OCI-LY3 (cell line): Measurements from ENCODE around the gene DTNBP1.
"Not testable (repeated sequence)": the region's sequence is repeated elsewhere in the genome, so short reads cannot be mapped to it uniquely, and the experiment has no call there.

Experiments used
- H2AFZ ChIP-seq: fragments of 200-600, 300-600 bp; shearing (Covaris generic); 2 replicates; pipeline ENCODE4 v1.6.0; 2014; ENCODE audit warnings: antibody characterized with exemption, low read depth, low read length
- H3K27ac ChIP-seq: fragments of 200-600, 300-600 bp; sonication (generic); 2 replicates; pipeline ENCODE4 v1.5.1; 2014; ENCODE audit warnings: mild to moderate bottlenecking, low read length, moderate library complexity, mixed read lengths
- H3K27me3 ChIP-seq: fragments of 200-600, 300-600 bp; sonication (generic); 2 replicates; pipeline ENCODE4 v1.6.1; 2014; ENCODE audit warnings: low read depth, low read length, mixed read lengths
- H3K36me3 ChIP-seq: fragments of 200-600, 300-600 bp; sonication (generic); replicated peaks from 2 replicates; pipeline ENCODE3; 2014; ENCODE audit warnings: low read depth, low read length, mixed read lengths
- H3K4me1 ChIP-seq: fragments of 300-600, 200-600 bp; sonication (generic); 2 replicates; pipeline ENCODE4 v1.6.1; 2014; ENCODE audit warnings: low read length, mixed read lengths
- H3K4me2 ChIP-seq: fragments of 200-600, 300-600 bp; sonication (generic); 2 replicates; pipeline ENCODE4 v1.6.1; 2014; ENCODE audit warnings: low read length, mixed read lengths
- H3K4me3 ChIP-seq: fragments of 300-600, 200-600 bp; sonication (generic); 2 replicates; pipeline ENCODE4 v1.5.1; 2014; ENCODE audit warnings: antibody characterized with exemption, mild to moderate bottlenecking, low read length, moderate library complexity
- H3K79me2 ChIP-seq: fragments of 300-600, 200-600 bp; shearing (Covaris generic); 2 replicates; pipeline ENCODE4 v1.6.1; 2014; ENCODE audit warnings: mild to moderate bottlenecking, low read length, mixed read lengths
- H3K9ac ChIP-seq: fragments of 300-600, 200-600 bp; shearing (Covaris generic); 2 replicates; pipeline ENCODE4 v1.6.0; 2014; ENCODE audit warnings: mild to moderate bottlenecking, low read length, moderate library complexity
- H3K9me3 ChIP-seq: fragments of 200-600, 300-600 bp; shearing (Covaris generic); 2 replicates; pipeline ENCODE4 v1.6.1; 2014; ENCODE audit warnings: low read length, mixed read lengths; ENCODE audit not compliant: insufficient read depth
- H4K20me1 ChIP-seq: fragments of 200-600, 300-600 bp; sonication (generic); 2 replicates; pipeline ENCODE4 v1.6.1; 2016; ENCODE audit warnings: low read length, mixed read lengths; ENCODE audit not compliant: insufficient read depth
- EZH2phosphoT487 ChIP-seq: fragments of 200-600 bp; shearing (Covaris generic); IDR thresholded peaks from 2 replicates; pipeline ENCODE4 v1.6.1; 2018; ENCODE audit warnings: antibody characterized with exemption, mixed run types, low read depth
- TF ChIP-seq, protein P1 (sequence below): fragments of 200-600, 300-600 bp; sonication (generic); IDR thresholded peaks from 2 replicates; pipeline ENCODE4 v1.5.1; 2014; ENCODE audit warnings: antibody characterized with exemption, low read length, low read depth

DTNBP1 gene

GRCh38 chr6:15653581-15653980, 9.2 kb downstream of the DTNBP1 start:
- Histone ChIP-seq H3K4me3 (no peak overlapping the region), H3K9ac (no peak overlapping the region), H3K27me3 (no peaks in the 10 kb centered on the region), H2AFZ (no peak overlapping the region), H4K20me1 (peaks cover 16% of the 10 kb centered on the region; the same call in 1 of the 2 replicates), H3K9me3 (no peaks in the 10 kb centered on the region), H3K36me3 (peaks cover 3% of the 10 kb centered on the region), H3K27ac (no peak overlapping the region), H3K4me1 (peaks cover 10% of the 10 kb centered on the region), H3K4me2 (no peak overlapping the region), H3K79me2 (peaks cover 40% of the 10 kb centered on the region)
- TF ChIP-seq EZH2phosphoT487: no peak
- TF ChIP-seq, protein P1, sequence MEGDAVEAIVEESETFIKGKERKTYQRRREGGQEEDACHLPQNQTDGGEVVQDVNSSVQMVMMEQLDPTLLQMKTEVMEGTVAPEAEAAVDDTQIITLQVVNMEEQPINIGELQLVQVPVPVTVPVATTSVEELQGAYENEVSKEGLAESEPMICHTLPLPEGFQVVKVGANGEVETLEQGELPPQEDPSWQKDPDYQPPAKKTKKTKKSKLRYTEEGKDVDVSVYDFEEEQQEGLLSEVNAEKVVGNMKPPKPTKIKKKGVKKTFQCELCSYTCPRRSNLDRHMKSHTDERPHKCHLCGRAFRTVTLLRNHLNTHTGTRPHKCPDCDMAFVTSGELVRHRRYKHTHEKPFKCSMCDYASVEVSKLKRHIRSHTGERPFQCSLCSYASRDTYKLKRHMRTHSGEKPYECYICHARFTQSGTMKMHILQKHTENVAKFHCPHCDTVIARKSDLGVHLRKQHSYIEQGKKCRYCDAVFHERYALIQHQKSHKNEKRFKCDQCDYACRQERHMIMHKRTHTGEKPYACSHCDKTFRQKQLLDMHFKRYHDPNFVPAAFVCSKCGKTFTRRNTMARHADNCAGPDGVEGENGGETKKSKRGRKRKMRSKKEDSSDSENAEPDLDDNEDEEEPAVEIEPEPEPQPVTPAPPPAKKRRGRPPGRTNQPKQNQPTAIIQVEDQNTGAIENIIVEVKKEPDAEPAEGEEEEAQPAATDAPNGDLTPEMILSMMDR: no peak

- Histone ChIP-seq H3K79me2 (peaks cover 20% of the 10 kb centered on the region; the same call in 1 of the 2 replicates), H3K36me3 (peaks cover 11% of the 10 kb centered on the region)
- H3K27me3 ChIP-seq, H3K4me2 ChIP-seq, H3K4me3 ChIP-seq, H4K20me1 ChIP-seq, H3K9me3 ChIP-seq, H3K4me1 ChIP-seq, H3K27ac ChIP-seq, H3K9ac ChIP-seq, H2AFZ ChIP-seq: not testable (repeated sequence)
Observed at GRCh38 chr6:15650004-15650559, 12.7 kb downstream of the DTNBP1 start.

DNA sequence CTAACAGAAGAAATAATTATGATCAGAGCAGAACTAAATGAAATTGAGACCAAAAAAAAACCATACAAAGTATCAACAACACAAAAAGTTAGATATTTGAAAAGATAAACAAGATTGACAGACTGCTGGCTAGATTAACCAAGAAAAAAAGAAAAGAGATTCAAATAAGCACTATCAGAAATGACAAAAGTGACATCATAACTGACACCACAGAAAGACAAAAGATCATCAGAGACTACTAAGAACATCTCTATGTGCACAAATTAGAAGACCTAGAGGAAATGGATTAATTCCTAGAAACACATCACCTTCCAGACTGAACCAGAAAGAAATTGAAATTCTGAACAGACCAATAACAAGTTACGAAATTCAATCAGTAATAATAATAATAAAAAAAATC, 17.9 kb downstream of the DTNBP1 start:
- Histone ChIP-seq H3K4me1 (no peaks in the 10 kb centered on the region), H3K9ac (no peak overlapping the region), H3K4me3 (no peak overlapping the region), H2AFZ (no peak overlapping the region), H3K27me3 (no peaks in the 10 kb centered on the region), H3K36me3 (peaks cover 29% of the 10 kb centered on the region), H4K20me1 (peaks cover 7% of the 10 kb centered on the region; the same call in 1 of the 2 replicates), H3K79me2 (peaks cover 5% of the 10 kb centered on the region; the same call in 1 of the 2 replicates), H3K9me3 (no peaks in the 10 kb centered on the region), H3K4me2 (no peak overlapping the region), H3K27ac (no peak overlapping the region)
- TF ChIP-seq, protein P1: no peak
- no peak for TF ChIP-seq EZH2phosphoT487

GRCh38 chr6:15643542-15643941, 19.3 kb downstream of the DTNBP1 start:
- H3K36me3 ChIP-seq: peaks cover 28% of the 10 kb centered on the region
- H2AFZ ChIP-seq: no peak overlapping the region
- H3K9ac ChIP-seq: no peak overlapping the region
- H3K4me3 ChIP-seq: no peak overlapping the region
- H3K4me1 ChIP-seq: no peaks in the 10 kb centered on the region
- H3K27me3 ChIP-seq: no peaks in the 10 kb centered on the region
- no peak overlapping the region for H3K27ac ChIP-seq
- no peaks in the 10 kb centered on the region for H3K9me3 ChIP-seq
- no peak for TF ChIP-seq EZH2phosphoT487
- TF ChIP-seq, protein P1: no peak
- H3K4me2 ChIP-seq: no peak overlapping the region
- peaks cover 5% of the 10 kb centered on the region; the same call in 1 of the 2 replicates for H3K79me2 ChIP-seq
- peaks cover 7% of the 10 kb centered on the region; the same call in 1 of the 2 replicates for H4K20me1 ChIP-seq
